GM23338 (cell line): Measurements from ENCODE around the gene SPATA33. TPM values are rescaled to one million over a fixed set of nuclear protein-coding genes. Genes with fewer than 3 reads are reported as not detected.
"Not testable (repeated sequence)": the region's sequence is repeated elsewhere in the genome, so short reads cannot be mapped to it uniquely, and the experiment has no call there.

Experiments used
- ATAC-seq: fragments of 200-7000 bp; cut with Tn5 transposase; 3 replicates; pipeline ENCODE4 v1.9.1; 2020
- DNase-seq: peaks from one replicate; pipeline ENCODE4 v3.0.0-alpha.2; 2015; ENCODE audit warnings: low spot score
- H2AFZ ChIP-seq: fragments of 200-600 bp; sonication (generic); 2 replicates; pipeline ENCODE4 v1.8.0; 2016; ENCODE audit warnings: antibody characterized with exemption, mild to moderate bottlenecking, moderate library complexity
- H3F3A ChIP-seq: fragments of 200-600 bp; sonication (generic); replicated peaks from 2 replicates; pipeline ENCODE4 v1.8.0; 2017; ENCODE audit warnings: antibody characterized with exemption, mixed run types, low read depth
- H3K27ac ChIP-seq: fragments of 200-600 bp; sonication (generic); 2 replicates; pipeline ENCODE4 v1.6.1; 2016; ENCODE audit warnings: low read depth
- H3K27me3 ChIP-seq: fragments of 200-600 bp; sonication (generic); 2 replicates; pipeline ENCODE4 v1.8.0; 2016; ENCODE audit warnings: mild to moderate bottlenecking, mixed run types, moderate library complexity; ENCODE audit not compliant: insufficient read depth
- H3K36me3 ChIP-seq: fragments of 200-600 bp; sonication (generic); 2 replicates; pipeline ENCODE4 v1.8.0; 2016; ENCODE audit warnings: mild to moderate bottlenecking; ENCODE audit not compliant: insufficient read depth
- H3K4me1 ChIP-seq: fragments of 200-600 bp; sonication (generic); 2 replicates; pipeline ENCODE4 v1.8.0; 2016; ENCODE audit warnings: mild to moderate bottlenecking, moderate library complexity; ENCODE audit not compliant: insufficient read depth
- H3K4me2 ChIP-seq: fragments of 200-600 bp; sonication (generic); 2 replicates; pipeline ENCODE4 v1.7.1; 2017; ENCODE audit warnings: mixed run types
- H3K4me3 ChIP-seq: fragments of 200-600 bp; sonication (generic); 2 replicates; pipeline ENCODE4 v1.6.1; 2016; ENCODE audit warnings: mixed run types
- H3K79me2 ChIP-seq: fragments of 200-600 bp; sonication (generic); replicated peaks from 2 replicates; pipeline ENCODE4 v1.8.0; 2017; ENCODE audit warnings: mild to moderate bottlenecking; ENCODE audit not compliant: insufficient read depth
- H3K9me2 ChIP-seq: fragments of 200-600 bp; sonication (generic); 2 replicates; pipeline ENCODE4 v1.8.0; 2017; ENCODE audit not compliant: insufficient read depth
- H4K20me1 ChIP-seq: fragments of 200-600 bp; sonication (generic); replicated peaks from 2 replicates; pipeline ENCODE4 v1.8.0; 2017; ENCODE audit warnings: mild to moderate bottlenecking; ENCODE audit not compliant: insufficient read depth
- H3K27ac Mint-ChIP-seq: 2 replicates; pipeline ENCODE4 v1.8.0; 2020; ENCODE audit warnings: inconsistent platforms, mild to moderate bottlenecking, moderate library complexity, mixed read lengths
- H3K27me3 Mint-ChIP-seq: 3 replicates; pipeline ENCODE4 v1.8.0; 2022; ENCODE audit warnings: low read depth, mild to moderate bottlenecking, moderate library complexity, mixed read lengths, inconsistent platforms; ENCODE audit not compliant: insufficient read depth, poor library complexity
- H3K36me3 Mint-ChIP-seq: 3 replicates; pipeline ENCODE4 v1.8.0; 2021; ENCODE audit warnings: low read depth, mild to moderate bottlenecking, inconsistent platforms, moderate library complexity, mixed read lengths
- H3K4me1 Mint-ChIP-seq: 3 replicates; pipeline ENCODE4 v1.8.0; 2020; ENCODE audit warnings: mild to moderate bottlenecking, inconsistent platforms, mixed read lengths
- H3K4me3 Mint-ChIP-seq: 3 replicates; pipeline ENCODE4 v1.8.0; 2021; ENCODE audit warnings: moderate library complexity, mild to moderate bottlenecking, inconsistent platforms, mixed read lengths
- H3K9me3 Mint-ChIP-seq: 3 replicates; pipeline ENCODE4 v1.8.0; 2020; ENCODE audit warnings: moderate library complexity, mild to moderate bottlenecking, inconsistent platforms, mixed read lengths
- CREB1 ChIP-seq: fragments of 250-450 bp; sonication (Bioruptor Pico); IDR thresholded peaks from 2 replicates; pipeline ENCODE4 v1.5.0; 2020; ENCODE audit warnings: low read depth, mild to moderate bottlenecking, moderate library complexity
- EZH2phosphoT487 ChIP-seq: fragments of 200-600 bp; sonication (generic); IDR thresholded peaks from one replicate; pipeline ENCODE4 v1.8.1; 2018; ENCODE audit warnings: antibody characterized with exemption; ENCODE audit not compliant: unreplicated experiment
- STAT1 ChIP-seq: IDR thresholded peaks from one replicate; pipeline ENCODE4 v1.6.1; 2016; ENCODE audit warnings: antibody characterized with exemption; ENCODE audit not compliant: unreplicated experiment
- polyA plus RNA-seq: library from polyadenylated mRNA; unstranded; fragments of >200 nt; fragmentation: Nextera tagmentation; extraction: Ambion mirVana; gene quantifications from 2 replicates; pipeline ENCODE4 v1.2.1, GENCODE V29; 2016
- total RNA-seq: library from RNA; depleted of rRNA; stranded (reverse); fragments of >200 nt; shearing (Covaris generic); gene quantifications from 2 replicates; pipeline ENCODE4 v1.2.3, GENCODE V29; 2014
- TF ChIP-seq, protein P1 (sequence below), 2 experiments: fragments of 200-600 bp in 1 of 2; sonication (generic) in 1 of 2; conservative IDR thresholded peaks; 2 replicates each; pipeline versions ENCODE4 v1.5.1 to v1.6.1; 2016 to 2017; ENCODE audit warnings: antibody characterized with exemption in 2 of 2, low read depth in 2 of 2, mild to moderate bottlenecking in 2 of 2, moderate library complexity in 1 of 2
- TF ChIP-seq, protein P2 (sequence below): IDR thresholded peaks from one replicate; pipeline ENCODE4 v1.6.1; 2018; ENCODE audit warnings: antibody characterized with exemption; ENCODE audit not compliant: unreplicated experiment
- TF ChIP-seq, protein P3 (sequence below): IDR thresholded peaks from 2 replicates; pipeline ENCODE4 v1.6.1; 2016; ENCODE audit warnings: antibody characterized with exemption

The SPATA33 gene
- total and polyA plus RNA-seq, 2 experiments from 2014 or later = 5.8 to 17.4 TPM

DNA sequence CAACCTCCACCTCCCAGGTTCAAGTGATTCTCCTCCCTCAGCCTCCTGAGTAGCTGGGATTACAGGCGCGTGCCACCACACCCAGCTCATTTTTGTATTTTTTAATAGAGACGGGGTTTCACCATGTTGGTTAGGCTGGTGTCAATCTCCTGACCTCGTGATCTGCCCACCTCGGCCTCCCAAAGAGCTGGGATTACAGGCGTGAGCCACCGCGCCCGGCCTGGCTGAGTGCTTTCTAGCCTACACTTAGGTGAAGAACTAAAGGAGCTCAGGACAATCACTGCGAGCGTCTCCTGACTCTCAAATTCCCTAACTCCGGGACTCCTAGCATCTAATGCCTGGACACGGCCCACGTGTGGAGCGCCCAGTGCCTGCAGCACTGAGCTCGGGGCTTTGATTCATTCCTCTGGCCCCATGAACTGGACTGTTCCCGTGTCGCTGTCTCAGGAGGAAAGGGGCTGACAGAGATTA, 42.0 kb downstream of the SPATA33 start:
- not testable (repeated sequence) for ATAC-seq, DNase-seq, H3K79me2 ChIP-seq, H3K9me3 Mint-ChIP-seq, H2AFZ ChIP-seq, H4K20me1 ChIP-seq, H3K4me1 Mint-ChIP-seq, H3K9me2 ChIP-seq, H3K4me1 ChIP-seq, H3K36me3 ChIP-seq
- Mint-ChIP-seq H3K4me3 (peak overlapping the region; percentile 55), H3K27me3 (peaks cover 39% of the 10 kb centered on the region), H3K36me3 (peaks cover 11% of the 10 kb centered on the region), H3K27ac (peak overlapping the region; percentile 67; the same call in 1 of the 2 replicates)
- H3K27ac ChIP-seq = peak overlapping the region; percentile 50; the same call in 1 of the 2 replicates
- peak overlapping the region; percentile 84 for H3K4me2 ChIP-seq
- H3K4me3 ChIP-seq = peak overlapping the region; percentile 52
- peaks cover 14% of the 10 kb centered on the region; the same call in 1 of the 2 replicates for H3F3A ChIP-seq
- peaks cover 17% of the 10 kb centered on the region; the same call in 1 of the 2 replicates for H3K27me3 ChIP-seq

DNA sequence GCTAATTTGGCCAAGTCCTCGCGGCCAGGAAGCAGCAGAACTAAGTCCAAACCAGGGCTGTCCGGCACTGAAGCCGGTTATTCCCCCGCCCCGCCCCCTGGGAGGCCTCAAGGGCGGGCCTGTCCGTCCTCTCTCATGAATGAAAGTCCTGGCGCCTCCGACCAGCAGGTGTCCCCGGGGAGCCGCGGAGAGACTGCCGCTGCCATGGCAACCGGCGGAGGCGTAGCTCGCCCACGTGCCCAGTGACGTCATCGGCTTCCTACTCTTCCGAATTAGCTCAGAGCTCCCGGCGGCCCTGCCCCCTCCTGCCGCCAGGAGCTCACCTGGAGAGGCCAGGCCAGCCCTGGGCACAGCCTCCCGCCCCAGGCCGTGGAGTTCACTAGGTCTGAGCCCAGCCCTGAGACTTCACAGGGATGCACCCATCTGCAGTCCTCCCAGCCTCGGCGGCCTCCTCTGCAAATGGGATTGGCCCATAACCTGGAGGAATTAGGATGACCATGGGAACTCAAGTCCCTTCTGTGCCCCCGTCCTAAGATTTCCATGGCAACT, 42.5 kb downstream of the SPATA33 start:
- peaks cover 7% of the 10 kb centered on the region for H3K36me3 Mint-ChIP-seq
- H3K27ac ChIP-seq = peak overlapping the region; percentile 50; the same call in 1 of the 2 replicates
- peak; percentile 100 for DNase-seq
- H3K9me3 Mint-ChIP-seq = no peaks in the 10 kb centered on the region
- peaks cover 14% of the 10 kb centered on the region; the same call in 1 of the 2 replicates for H3F3A ChIP-seq
- no peaks in the 10 kb centered on the region for H3K36me3 ChIP-seq
- peaks cover 4% of the 10 kb centered on the region for H4K20me1 ChIP-seq
- peaks cover 20% of the 10 kb centered on the region; the same call in 1 of the 2 replicates for H3K27me3 ChIP-seq
- peak overlapping the region; percentile 97 for H3K4me2 ChIP-seq
- H2AFZ ChIP-seq = no peak overlapping the region
- peak overlapping the region; percentile 67; the same call in 1 of the 2 replicates for H3K27ac Mint-ChIP-seq
- H3K4me3 ChIP-seq = peak overlapping the region; percentile 77
- peak; percentile 99 for TF ChIP-seq CREB1 (CRISPR knock-in tag)
- TF ChIP-seq EZH2phosphoT487 = no peak
- TF ChIP-seq, protein P1, sequence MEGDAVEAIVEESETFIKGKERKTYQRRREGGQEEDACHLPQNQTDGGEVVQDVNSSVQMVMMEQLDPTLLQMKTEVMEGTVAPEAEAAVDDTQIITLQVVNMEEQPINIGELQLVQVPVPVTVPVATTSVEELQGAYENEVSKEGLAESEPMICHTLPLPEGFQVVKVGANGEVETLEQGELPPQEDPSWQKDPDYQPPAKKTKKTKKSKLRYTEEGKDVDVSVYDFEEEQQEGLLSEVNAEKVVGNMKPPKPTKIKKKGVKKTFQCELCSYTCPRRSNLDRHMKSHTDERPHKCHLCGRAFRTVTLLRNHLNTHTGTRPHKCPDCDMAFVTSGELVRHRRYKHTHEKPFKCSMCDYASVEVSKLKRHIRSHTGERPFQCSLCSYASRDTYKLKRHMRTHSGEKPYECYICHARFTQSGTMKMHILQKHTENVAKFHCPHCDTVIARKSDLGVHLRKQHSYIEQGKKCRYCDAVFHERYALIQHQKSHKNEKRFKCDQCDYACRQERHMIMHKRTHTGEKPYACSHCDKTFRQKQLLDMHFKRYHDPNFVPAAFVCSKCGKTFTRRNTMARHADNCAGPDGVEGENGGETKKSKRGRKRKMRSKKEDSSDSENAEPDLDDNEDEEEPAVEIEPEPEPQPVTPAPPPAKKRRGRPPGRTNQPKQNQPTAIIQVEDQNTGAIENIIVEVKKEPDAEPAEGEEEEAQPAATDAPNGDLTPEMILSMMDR (conservative IDR thresholded peaks at IDR 0.05; ENCODE audit: low read depth in 2 of 2) = peak; percentile 45 to 77
- H3K4me1 Mint-ChIP-seq = peaks cover 6% of the 10 kb centered on the region; the same call in 2 of the 3 replicates
- H3K9me2 ChIP-seq = no peaks in the 10 kb centered on the region
- peaks cover 34% of the 10 kb centered on the region for H3K27me3 Mint-ChIP-seq
- H3K4me3 Mint-ChIP-seq = peak overlapping the region; percentile 70
- peak; percentile 68 for ATAC-seq
- peaks cover 7% of the 10 kb centered on the region; the same call in 1 of the 2 replicates for H3K4me1 ChIP-seq
- no peaks in the 10 kb centered on the region for H3K79me2 ChIP-seq

DNA sequence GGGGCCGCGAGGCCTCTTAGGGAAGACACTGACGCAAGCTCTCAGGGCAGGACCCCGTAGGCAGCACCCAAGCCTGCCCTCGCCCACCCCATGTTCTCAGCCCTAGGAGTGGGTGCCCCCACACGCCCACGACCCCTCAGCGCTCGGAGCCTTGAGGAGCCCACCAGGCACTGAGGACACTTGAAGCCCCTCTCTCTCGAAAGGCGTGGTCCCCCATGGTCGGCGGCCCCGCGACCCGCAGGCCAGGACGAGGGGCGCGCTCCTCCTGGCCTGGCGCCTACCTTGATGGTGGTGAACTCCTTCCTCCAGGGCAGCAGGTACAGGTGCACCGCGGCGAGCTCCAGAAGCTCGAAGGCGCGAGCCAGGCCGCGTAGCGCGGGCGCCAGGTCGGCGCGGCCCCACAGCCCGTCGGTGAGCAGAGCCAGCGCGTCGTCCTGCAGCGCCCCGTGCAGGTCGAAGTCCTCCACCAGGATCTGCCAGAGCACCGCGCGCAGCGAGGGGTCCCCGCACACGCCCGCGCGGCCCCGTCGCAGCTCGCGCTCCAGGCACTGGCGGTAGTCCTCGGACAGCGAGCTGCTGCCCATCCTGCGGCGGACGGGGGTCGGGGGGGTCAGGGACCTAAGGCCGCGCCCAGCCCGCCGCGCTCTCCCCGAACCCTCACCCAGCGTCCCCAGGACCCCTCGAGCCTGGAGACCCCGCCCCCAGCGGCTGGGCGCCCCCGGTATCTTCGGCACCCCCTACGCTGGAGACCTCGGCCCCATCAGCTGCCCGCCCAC, 43.2 kb downstream of the SPATA33 start:
- Mint-ChIP-seq H3K27ac (no peak overlapping the region), H3K4me3 (peak overlapping the region; percentile 70), H3K27me3 (peaks cover 35% of the 10 kb centered on the region), H3K4me1 (peaks cover 6% of the 10 kb centered on the region; the same call in 2 of the 3 replicates), H3K36me3 (peaks cover 6% of the 10 kb centered on the region), H3K9me3 (no peaks in the 10 kb centered on the region)
- Histone ChIP-seq H3K4me1 (peaks cover 7% of the 10 kb centered on the region; the same call in 1 of the 2 replicates), H3K79me2 (no peaks in the 10 kb centered on the region), H3K27ac (no peak overlapping the region), H3F3A (peaks cover 14% of the 10 kb centered on the region; the same call in 1 of the 2 replicates), H2AFZ (peak overlapping the region; percentile 80; the same call in 1 of the 2 replicates), H3K36me3 (no peaks in the 10 kb centered on the region), H3K4me2 (peak overlapping the region; percentile 97), H3K9me2 (no peaks in the 10 kb centered on the region), H3K4me3 (peak overlapping the region; percentile 77), H3K27me3 (peaks cover 23% of the 10 kb centered on the region; the same call in 1 of the 2 replicates), H4K20me1 (peaks cover 4% of the 10 kb centered on the region)
- DNase-seq (peak; percentile 81), ATAC-seq (peak; percentile 54)
- TF ChIP-seq CREB1 (CRISPR knock-in tag) = 0 out of 2 replicates have a peak, but pooled peaks have one; percentile 10
- TF ChIP-seq STAT1 = no peak
- TF ChIP-seq, protein P1 (conservative IDR thresholded peaks at IDR 0.05; ENCODE audit: low read depth in 2 of 2) = peak in 1 of 2 experiments; percentile 52; a peak in 2 of 4 replicates
- TF ChIP-seq, protein P2, sequence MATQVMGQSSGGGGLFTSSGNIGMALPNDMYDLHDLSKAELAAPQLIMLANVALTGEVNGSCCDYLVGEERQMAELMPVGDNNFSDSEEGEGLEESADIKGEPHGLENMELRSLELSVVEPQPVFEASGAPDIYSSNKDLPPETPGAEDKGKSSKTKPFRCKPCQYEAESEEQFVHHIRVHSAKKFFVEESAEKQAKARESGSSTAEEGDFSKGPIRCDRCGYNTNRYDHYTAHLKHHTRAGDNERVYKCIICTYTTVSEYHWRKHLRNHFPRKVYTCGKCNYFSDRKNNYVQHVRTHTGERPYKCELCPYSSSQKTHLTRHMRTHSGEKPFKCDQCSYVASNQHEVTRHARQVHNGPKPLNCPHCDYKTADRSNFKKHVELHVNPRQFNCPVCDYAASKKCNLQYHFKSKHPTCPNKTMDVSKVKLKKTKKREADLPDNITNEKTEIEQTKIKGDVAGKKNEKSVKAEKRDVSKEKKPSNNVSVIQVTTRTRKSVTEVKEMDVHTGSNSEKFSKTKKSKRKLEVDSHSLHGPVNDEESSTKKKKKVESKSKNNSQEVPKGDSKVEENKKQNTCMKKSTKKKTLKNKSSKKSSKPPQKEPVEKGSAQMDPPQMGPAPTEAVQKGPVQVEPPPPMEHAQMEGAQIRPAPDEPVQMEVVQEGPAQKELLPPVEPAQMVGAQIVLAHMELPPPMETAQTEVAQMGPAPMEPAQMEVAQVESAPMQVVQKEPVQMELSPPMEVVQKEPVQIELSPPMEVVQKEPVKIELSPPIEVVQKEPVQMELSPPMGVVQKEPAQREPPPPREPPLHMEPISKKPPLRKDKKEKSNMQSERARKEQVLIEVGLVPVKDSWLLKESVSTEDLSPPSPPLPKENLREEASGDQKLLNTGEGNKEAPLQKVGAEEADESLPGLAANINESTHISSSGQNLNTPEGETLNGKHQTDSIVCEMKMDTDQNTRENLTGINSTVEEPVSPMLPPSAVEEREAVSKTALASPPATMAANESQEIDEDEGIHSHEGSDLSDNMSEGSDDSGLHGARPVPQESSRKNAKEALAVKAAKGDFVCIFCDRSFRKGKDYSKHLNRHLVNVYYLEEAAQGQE = no peak
- TF ChIP-seq, protein P3, sequence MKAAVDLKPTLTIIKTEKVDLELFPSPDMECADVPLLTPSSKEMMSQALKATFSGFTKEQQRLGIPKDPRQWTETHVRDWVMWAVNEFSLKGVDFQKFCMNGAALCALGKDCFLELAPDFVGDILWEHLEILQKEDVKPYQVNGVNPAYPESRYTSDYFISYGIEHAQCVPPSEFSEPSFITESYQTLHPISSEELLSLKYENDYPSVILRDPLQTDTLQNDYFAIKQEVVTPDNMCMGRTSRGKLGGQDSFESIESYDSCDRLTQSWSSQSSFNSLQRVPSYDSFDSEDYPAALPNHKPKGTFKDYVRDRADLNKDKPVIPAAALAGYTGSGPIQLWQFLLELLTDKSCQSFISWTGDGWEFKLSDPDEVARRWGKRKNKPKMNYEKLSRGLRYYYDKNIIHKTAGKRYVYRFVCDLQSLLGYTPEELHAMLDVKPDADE = peak; percentile 17; the same call in 1 of the 2 replicates
- TF ChIP-seq EZH2phosphoT487 = no peak
